ENCODE results near the gene PRKCE. TPM values are rescaled to one million over a fixed set of nuclear protein-coding genes. Genes with fewer than 3 reads are reported as not detected.

PRKCE gene
- total RNA-seq, 1 experiment from 2014 or later, result 21.7 TPM

DNA sequence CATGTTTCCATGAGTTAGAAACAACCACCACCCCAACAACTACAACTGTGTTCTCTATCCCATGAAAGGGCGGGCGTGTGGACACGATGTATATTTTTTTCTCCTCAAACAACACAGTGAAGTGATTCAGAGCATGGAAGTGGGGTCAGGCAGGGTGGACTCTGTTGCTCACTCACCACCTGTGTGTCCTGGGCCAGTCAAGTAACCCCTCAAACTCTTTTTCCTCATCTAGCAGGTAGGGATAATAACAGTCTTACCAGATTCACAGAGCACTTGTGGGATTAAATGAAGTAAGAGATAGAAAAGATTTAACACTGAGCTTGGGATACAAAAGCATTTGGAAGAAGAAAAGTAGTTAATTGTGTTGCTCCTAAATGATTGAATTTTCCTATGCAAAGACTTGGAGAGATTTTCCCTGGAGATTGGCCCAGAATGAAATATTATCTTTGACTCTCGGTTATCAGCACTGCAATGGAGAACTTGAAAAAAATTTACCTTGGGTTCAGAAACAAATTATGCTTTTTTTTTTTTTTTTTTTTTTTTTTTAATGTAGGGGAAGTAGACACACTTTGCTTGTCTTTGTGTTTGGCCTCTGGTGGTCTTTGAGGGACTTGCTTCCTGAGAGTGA lies 483.9 kb downstream of the PRKCE start:
- BruUV-seq (replicated peaks), result no TSS peak
- intact Hi-C loops (cut with micrococcal nuclease; ENCODE audit: unreplicated experiment), result no loop called here
- no peaks in the 10 kb centered on the region; the same call in 1 of the 2 replicates for H3K9me2 ChIP-seq (ENCODE audit: insufficient read depth)
- H3K36me3 ChIP-seq (ENCODE audit: low read depth), result no peaks in the 10 kb centered on the region
- DNase-seq, result no peak
- no peak overlapping the region for H3K4me2 ChIP-seq
- no peak overlapping the region for H2AFZ ChIP-seq
- H3K9me3 ChIP-seq (ENCODE audit: insufficient read depth, low read depth), result no peaks in the 10 kb centered on the region
- no peaks in the 10 kb centered on the region for H3K27me3 ChIP-seq (ENCODE audit: insufficient read depth, low read depth)
- H3K4me1 ChIP-seq (replicated peaks; ENCODE audit: insufficient read depth), result peaks cover 3% of the 10 kb centered on the region; the same call in 1 of the 2 replicates
- H3K27ac ChIP-seq, result no peak overlapping the region
- TF ChIP-seq, protein P1, sequence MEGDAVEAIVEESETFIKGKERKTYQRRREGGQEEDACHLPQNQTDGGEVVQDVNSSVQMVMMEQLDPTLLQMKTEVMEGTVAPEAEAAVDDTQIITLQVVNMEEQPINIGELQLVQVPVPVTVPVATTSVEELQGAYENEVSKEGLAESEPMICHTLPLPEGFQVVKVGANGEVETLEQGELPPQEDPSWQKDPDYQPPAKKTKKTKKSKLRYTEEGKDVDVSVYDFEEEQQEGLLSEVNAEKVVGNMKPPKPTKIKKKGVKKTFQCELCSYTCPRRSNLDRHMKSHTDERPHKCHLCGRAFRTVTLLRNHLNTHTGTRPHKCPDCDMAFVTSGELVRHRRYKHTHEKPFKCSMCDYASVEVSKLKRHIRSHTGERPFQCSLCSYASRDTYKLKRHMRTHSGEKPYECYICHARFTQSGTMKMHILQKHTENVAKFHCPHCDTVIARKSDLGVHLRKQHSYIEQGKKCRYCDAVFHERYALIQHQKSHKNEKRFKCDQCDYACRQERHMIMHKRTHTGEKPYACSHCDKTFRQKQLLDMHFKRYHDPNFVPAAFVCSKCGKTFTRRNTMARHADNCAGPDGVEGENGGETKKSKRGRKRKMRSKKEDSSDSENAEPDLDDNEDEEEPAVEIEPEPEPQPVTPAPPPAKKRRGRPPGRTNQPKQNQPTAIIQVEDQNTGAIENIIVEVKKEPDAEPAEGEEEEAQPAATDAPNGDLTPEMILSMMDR (conservative IDR thresholded peaks at IDR 0.05), result no peak
- no peak for TF ChIP-seq EZH2 (IDR thresholded peaks at IDR 0.05; ENCODE audit: low read depth)
- no peaks in the 10 kb centered on the region for H4K20me1 ChIP-seq (ENCODE audit: insufficient read depth)
- no peaks in the 10 kb centered on the region for H3K79me2 ChIP-seq (ENCODE audit: low read depth)
- no peak overlapping the region for H3K4me3 ChIP-seq
- H3F3A ChIP-seq (ENCODE audit: insufficient read depth, low read depth), result no peaks in the 10 kb centered on the region
- POLR2A ChIA-PET (ENCODE audit: unreplicated experiment), result no interaction called here
- CTCF ChIA-PET, result no interaction called here

DNA sequence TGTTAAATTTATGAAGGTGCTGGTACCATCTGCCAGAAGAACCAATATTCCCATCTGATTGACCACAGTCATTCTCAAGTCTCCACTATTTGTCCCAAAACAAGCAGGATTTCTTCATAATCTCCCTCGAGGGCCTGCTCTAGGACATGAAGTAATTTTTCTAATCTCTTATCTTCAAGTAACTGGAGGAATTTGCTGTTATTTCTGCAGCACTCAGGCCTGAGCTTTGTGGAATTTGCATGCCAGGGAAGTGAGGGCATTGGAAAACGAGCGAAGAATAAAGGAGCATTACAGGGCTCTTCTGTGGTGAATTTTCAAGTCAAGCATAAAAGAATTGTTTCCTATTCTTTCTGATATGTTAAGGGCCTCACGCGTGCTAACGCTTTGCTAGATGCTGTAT lies 484.5 kb downstream of the PRKCE start:
- Histone ChIP-seq H3K9me3 (ENCODE audit: insufficient read depth, low read depth) (no peaks in the 10 kb centered on the region), H3K4me3 (no peak overlapping the region), H3K79me2 (ENCODE audit: low read depth) (no peaks in the 10 kb centered on the region), H3K4me1 (replicated peaks; ENCODE audit: insufficient read depth) (peaks cover 10% of the 10 kb centered on the region; the same call in 1 of the 2 replicates), H3K27ac (no peak overlapping the region), H3K9me2 (ENCODE audit: insufficient read depth) (no peaks in the 10 kb centered on the region; the same call in 1 of the 2 replicates), H2AFZ (no peak overlapping the region), H3K27me3 (ENCODE audit: insufficient read depth, low read depth) (no peaks in the 10 kb centered on the region), H4K20me1 (ENCODE audit: insufficient read depth) (no peaks in the 10 kb centered on the region), H3F3A (ENCODE audit: insufficient read depth, low read depth) (no peaks in the 10 kb centered on the region), H3K36me3 (ENCODE audit: low read depth) (no peaks in the 10 kb centered on the region), H3K4me2 (no peak overlapping the region)
- POLR2A ChIA-PET (ENCODE audit: unreplicated experiment), result no interaction called here
- CTCF ChIA-PET, result no interaction called here
- TF ChIP-seq, protein P1 (conservative IDR thresholded peaks at IDR 0.05), result no peak
- no peak for TF ChIP-seq EZH2 (IDR thresholded peaks at IDR 0.05; ENCODE audit: low read depth)
- BruUV-seq (replicated peaks), result no TSS peak
- no peak for DNase-seq
- intact Hi-C loops (cut with micrococcal nuclease; ENCODE audit: unreplicated experiment), result no loop called here

GRCh38 chr2:46136481-46136880 lies 485.0 kb downstream of the PRKCE start:
- H3K36me3 ChIP-seq (ENCODE audit: low read depth), result no peaks in the 10 kb centered on the region
- no peaks in the 10 kb centered on the region for H3K27me3 ChIP-seq (ENCODE audit: insufficient read depth, low read depth)
- H3K9me3 ChIP-seq (ENCODE audit: insufficient read depth, low read depth), result no peaks in the 10 kb centered on the region
- intact Hi-C loops (cut with micrococcal nuclease; ENCODE audit: unreplicated experiment), result no loop called here
- no TSS peak for BruUV-seq (replicated peaks)
- H2AFZ ChIP-seq, result no peak overlapping the region
- no peaks in the 10 kb centered on the region for H3K79me2 ChIP-seq (ENCODE audit: low read depth)
- no peak for TF ChIP-seq EZH2 (IDR thresholded peaks at IDR 0.05; ENCODE audit: low read depth)
- TF ChIP-seq, protein P1 (conservative IDR thresholded peaks at IDR 0.05), result no peak
- ChIA-PET POLR2A (ENCODE audit: unreplicated experiment) (no interaction called here), CTCF (no interaction called here)
- no peak overlapping the region for H3K4me3 ChIP-seq
- no peaks in the 10 kb centered on the region for H4K20me1 ChIP-seq (ENCODE audit: insufficient read depth)
- H3K4me2 ChIP-seq, result no peak overlapping the region
- no peak for DNase-seq
- H3K9me2 ChIP-seq (ENCODE audit: insufficient read depth), result no peaks in the 10 kb centered on the region; the same call in 1 of the 2 replicates
- H3K4me1 ChIP-seq (replicated peaks; ENCODE audit: insufficient read depth), result peaks cover 11% of the 10 kb centered on the region; the same call in 1 of the 2 replicates
- H3K27ac ChIP-seq, result no peak overlapping the region
- H3F3A ChIP-seq (ENCODE audit: insufficient read depth, low read depth), result no peaks in the 10 kb centered on the region
